ENCODE measurements around the gene CPSF4L.

The CPSF4L gene

GRCh38 chr17:73290399-73291259 lies 28.9 kb upstream of the CPSF4L start:
- in situ Hi-C loops (cut with MboI; ENCODE audit: low sequenced_read_pairs): no loop called here

- in situ Hi-C loops (cut with MboI; ENCODE audit: low sequenced_read_pairs): no loop called here
These were observed 28.0 kb upstream of the CPSF4L start for GRCh38 chr17:73289549-73290254.

GRCh38 chr17:73288534-73289302 lies 27.0 kb upstream of the CPSF4L start:
- in situ Hi-C loops (cut with MboI; ENCODE audit: low sequenced_read_pairs): no loop called here

- in situ Hi-C loops (cut with MboI; ENCODE audit: low sequenced_read_pairs): no loop called here
These were observed 25.2 kb upstream of the CPSF4L start for GRCh38 chr17:73286863-73287296.

GRCh38 chr17:73285916-73286862 lies 24.5 kb upstream of the CPSF4L start:
- in situ Hi-C loops (cut with MboI; ENCODE audit: low sequenced_read_pairs): no loop called here

GRCh38 chr17:73285603-73285908 lies 23.9 kb upstream of the CPSF4L start:
- in situ Hi-C loops (cut with MboI; ENCODE audit: low sequenced_read_pairs): no loop called here

GRCh38 chr17:73284906-73285602 lies 23.4 kb upstream of the CPSF4L start:
- in situ Hi-C loops (cut with MboI; ENCODE audit: low sequenced_read_pairs): no loop called here

- in situ Hi-C loops (cut with MboI; ENCODE audit: low sequenced_read_pairs): no loop called here
These were observed 22.7 kb upstream of the CPSF4L start for GRCh38 chr17:73284354-73284753.

GRCh38 chr17:73283841-73284282 lies 22.2 kb upstream of the CPSF4L start:
- in situ Hi-C loops (cut with MboI; ENCODE audit: low sequenced_read_pairs): no loop called here

GRCh38 chr17:73283250-73283649 lies 21.6 kb upstream of the CPSF4L start:
- in situ Hi-C loops (cut with MboI; ENCODE audit: low sequenced_read_pairs): no loop called here

GRCh38 chr17:73282629-73283028 lies 20.9 kb upstream of the CPSF4L start:
- in situ Hi-C loops (cut with MboI; ENCODE audit: low sequenced_read_pairs): no loop called here

GRCh38 chr17:73281928-73282327 lies 20.2 kb upstream of the CPSF4L start:
- in situ Hi-C loops (cut with MboI; ENCODE audit: low sequenced_read_pairs): no loop called here

GRCh38 chr17:73280191-73280590 lies 18.5 kb upstream of the CPSF4L start:
- in situ Hi-C loops (cut with MboI; ENCODE audit: low sequenced_read_pairs): no loop called here

GRCh38 chr17:73279704-73280103 lies 18.0 kb upstream of the CPSF4L start:
- in situ Hi-C loops (cut with MboI; ENCODE audit: low sequenced_read_pairs): no loop called here

GRCh38 chr17:73278465-73279453 lies 17.1 kb upstream of the CPSF4L start:
- in situ Hi-C loops (cut with MboI; ENCODE audit: low sequenced_read_pairs): no loop called here

- in situ Hi-C loops (cut with MboI; ENCODE audit: low sequenced_read_pairs): no loop called here
These were observed 16.4 kb upstream of the CPSF4L start for GRCh38 chr17:73278049-73278464.

- in situ Hi-C loops (cut with MboI; ENCODE audit: low sequenced_read_pairs): loop anchor here (25.0 kb wide), 1 partner anchor 913 kb away; no protein-coding TSS in a partner anchor
These were observed 12.8 kb upstream of the CPSF4L start for GRCh38 chr17:73274490-73274889.

- in situ Hi-C loops (cut with MboI; ENCODE audit: low sequenced_read_pairs): loop anchor here (25.0 kb wide), 1 partner anchor 914 kb away; no protein-coding TSS in a partner anchor
These were observed 11.2 kb upstream of the CPSF4L start for GRCh38 chr17:73272906-73273218.
